ENCODE data around the gene PTPN18.

Gene PTPN18

GRCh38 chr2:130389783-130390182 is 33.9 kb downstream of the PTPN18 start:
- Histone ChIP-seq H3F3A (ENCODE audit: low read depth) (no peaks in the 10 kb centered on the region), H3K4me2 (ENCODE audit: low read depth, low read length, poor library complexity, severe bottlenecking) (no peak overlapping the region), H3K79me2 (ENCODE audit: insufficient read depth, low read length) (no peaks in the 10 kb centered on the region), H3K4me3 (ENCODE audit: low read length, poor library complexity, severe bottlenecking) (no peak overlapping the region), H4K20me1 (ENCODE audit: insufficient read depth, low read length, poor library complexity, severe bottlenecking) (no peaks in the 10 kb centered on the region), H3K9me2 (replicated peaks; ENCODE audit: low read depth, low read length) (no peaks in the 10 kb centered on the region), H3K36me3 (ENCODE audit: insufficient read depth, low read length) (no peaks in the 10 kb centered on the region), H3K27me3 (ENCODE audit: insufficient read depth, low read length, poor library complexity, severe bottlenecking) (no peaks in the 10 kb centered on the region), H3K4me1 (ENCODE audit: insufficient read depth, low read length, poor library complexity, severe bottlenecking) (no peaks in the 10 kb centered on the region), H3K9ac (ENCODE audit: low read depth, low read length, poor library complexity, severe bottlenecking) (no peak overlapping the region), H2AFZ (ENCODE audit: low read length) (no peak overlapping the region), H3K9me3 (ENCODE audit: insufficient read depth, low read depth, low read length) (no peaks in the 10 kb centered on the region)
- TF ChIP-seq CTCF (conservative IDR thresholded peaks at IDR 0.05; ENCODE audit: low read length) (no peak), EZH2phosphoT487 (IDR thresholded peaks at IDR 0.05; ENCODE audit: borderline replicate concordance) (no peak)

- Histone ChIP-seq H4K20me1 (ENCODE audit: insufficient read depth, low read length, poor library complexity, severe bottlenecking) (no peaks in the 10 kb centered on the region), H3K4me2 (ENCODE audit: low read depth, low read length, poor library complexity, severe bottlenecking) (no peak overlapping the region), H3K9ac (ENCODE audit: low read depth, low read length, poor library complexity, severe bottlenecking) (no peak overlapping the region), H3K9me3 (ENCODE audit: insufficient read depth, low read depth, low read length) (no peaks in the 10 kb centered on the region), H3K4me1 (ENCODE audit: insufficient read depth, low read length, poor library complexity, severe bottlenecking) (no peaks in the 10 kb centered on the region), H3F3A (ENCODE audit: low read depth) (no peaks in the 10 kb centered on the region), H3K4me3 (ENCODE audit: low read length, poor library complexity, severe bottlenecking) (no peak overlapping the region), H3K79me2 (ENCODE audit: insufficient read depth, low read length) (no peaks in the 10 kb centered on the region), H2AFZ (ENCODE audit: low read length) (no peak overlapping the region), H3K9me2 (replicated peaks; ENCODE audit: low read depth, low read length) (no peaks in the 10 kb centered on the region), H3K36me3 (ENCODE audit: insufficient read depth, low read length) (no peaks in the 10 kb centered on the region), H3K27me3 (ENCODE audit: insufficient read depth, low read length, poor library complexity, severe bottlenecking) (no peaks in the 10 kb centered on the region)
- TF ChIP-seq EZH2phosphoT487 (IDR thresholded peaks at IDR 0.05; ENCODE audit: borderline replicate concordance) (no peak), CTCF (conservative IDR thresholded peaks at IDR 0.05; ENCODE audit: low read length) (no peak)
Observed at GRCh38 chr2:130390460-130391057, 34.7 kb downstream of the PTPN18 start.

- Histone ChIP-seq H3F3A (ENCODE audit: low read depth) (no peaks in the 10 kb centered on the region), H2AFZ (ENCODE audit: low read length) (no peak overlapping the region), H3K27me3 (ENCODE audit: insufficient read depth, low read length, poor library complexity, severe bottlenecking) (no peaks in the 10 kb centered on the region), H3K4me3 (ENCODE audit: low read length, poor library complexity, severe bottlenecking) (no peak overlapping the region), H3K9me3 (ENCODE audit: insufficient read depth, low read depth, low read length) (no peaks in the 10 kb centered on the region), H4K20me1 (ENCODE audit: insufficient read depth, low read length, poor library complexity, severe bottlenecking) (no peaks in the 10 kb centered on the region), H3K4me2 (ENCODE audit: low read depth, low read length, poor library complexity, severe bottlenecking) (no peak overlapping the region), H3K4me1 (ENCODE audit: insufficient read depth, low read length, poor library complexity, severe bottlenecking) (no peaks in the 10 kb centered on the region), H3K79me2 (ENCODE audit: insufficient read depth, low read length) (no peaks in the 10 kb centered on the region), H3K9me2 (replicated peaks; ENCODE audit: low read depth, low read length) (no peaks in the 10 kb centered on the region), H3K9ac (ENCODE audit: low read depth, low read length, poor library complexity, severe bottlenecking) (no peak overlapping the region), H3K36me3 (ENCODE audit: insufficient read depth, low read length) (no peaks in the 10 kb centered on the region)
- no peak for TF ChIP-seq CTCF (conservative IDR thresholded peaks at IDR 0.05; ENCODE audit: low read length)
- no peak for TF ChIP-seq EZH2phosphoT487 (IDR thresholded peaks at IDR 0.05; ENCODE audit: borderline replicate concordance)
Observed at GRCh38 chr2:130391058-130391871, 35.4 kb downstream of the PTPN18 start.
